Progenitor cell of endocrine pancreas (in vitro differentiated cells): Measurements from ENCODE around the gene PIK3R5. TPM values are rescaled to one million over a fixed set of nuclear protein-coding genes. Genes with fewer than 3 reads are reported as not detected.

ENCODE experiments used
- DNase-seq: peaks from one replicate; pipeline ENCODE4 v3.0.0; 2021; ENCODE audit warnings: low spot score; ENCODE audit not compliant: unreplicated experiment
- H3K27ac Mint-ChIP-seq: 2 replicates; pipeline ENCODE4 v1.8.0; 2021; ENCODE audit warnings: mild to moderate bottlenecking, moderate library complexity, mixed read lengths
- H3K27me3 Mint-ChIP-seq: 2 replicates; pipeline ENCODE4 v1.8.0; 2021; ENCODE audit warnings: mixed read lengths
- H3K36me3 Mint-ChIP-seq: 2 replicates; pipeline ENCODE4 v1.8.0; 2022; ENCODE audit warnings: mixed read lengths; ENCODE audit not compliant: insufficient read depth
- H3K4me1 Mint-ChIP-seq: 2 replicates; pipeline ENCODE4 v1.8.0; 2021; ENCODE audit warnings: low read depth, mixed read lengths
- H3K4me3 Mint-ChIP-seq: 2 replicates; pipeline ENCODE4 v1.8.0; 2021; ENCODE audit warnings: low read depth, mild to moderate bottlenecking, moderate library complexity, mixed read lengths
- H3K9me3 Mint-ChIP-seq: 2 replicates; pipeline ENCODE4 v1.8.0; 2021; ENCODE audit warnings: low read depth, mixed read lengths
- CTCF ChIP-seq: fragments of 200-600 bp; sonication (generic); IDR thresholded peaks from one replicate; pipeline ENCODE4 v1.5.0; 2021; ENCODE audit warnings: antibody characterized with exemption, mild to moderate bottlenecking; ENCODE audit not compliant: unreplicated experiment
- total RNA-seq: library from RNA; stranded (reverse); gene quantifications from 2 replicates; pipeline ENCODE4 v1.2.1, GENCODE V29; 2021

The PIK3R5 gene
- total RNA-seq, 1 donor from 2014 or later, result 0.50 TPM

GRCh38 chr17:8949061-8949661 is 16.3 kb downstream of the PIK3R5 start:
- Mint-ChIP-seq H3K36me3 (no peaks in the 10 kb centered on the region), H3K9me3 (peaks cover 10% of the 10 kb centered on the region), H3K4me1 (no peaks in the 10 kb centered on the region), H3K27me3 (peaks cover 33% of the 10 kb centered on the region), H3K27ac (no peak overlapping the region), H3K4me3 (no peak overlapping the region)
- no peak for DNase-seq
- TF ChIP-seq CTCF, result no peak

GRCh38 chr17:8948462-8948861 is 17.0 kb downstream of the PIK3R5 start:
- Mint-ChIP-seq H3K27ac (no peak overlapping the region), H3K27me3 (peaks cover 33% of the 10 kb centered on the region), H3K4me3 (no peak overlapping the region), H3K36me3 (no peaks in the 10 kb centered on the region), H3K4me1 (no peaks in the 10 kb centered on the region), H3K9me3 (peaks cover 10% of the 10 kb centered on the region)
- TF ChIP-seq CTCF, result no peak
- no peak for DNase-seq

GRCh38 chr17:8947201-8947600 is 18.3 kb downstream of the PIK3R5 start:
- no peaks in the 10 kb centered on the region for H3K36me3 Mint-ChIP-seq
- H3K4me1 Mint-ChIP-seq, result no peaks in the 10 kb centered on the region
- peaks cover 10% of the 10 kb centered on the region for H3K9me3 Mint-ChIP-seq
- no peak overlapping the region for H3K4me3 Mint-ChIP-seq
- H3K27me3 Mint-ChIP-seq, result peaks cover 33% of the 10 kb centered on the region
- no peak for DNase-seq
- TF ChIP-seq CTCF, result no peak
- no peak overlapping the region for H3K27ac Mint-ChIP-seq

- peaks cover 8% of the 10 kb centered on the region for H3K9me3 Mint-ChIP-seq
- no peak for DNase-seq
- no peak overlapping the region for H3K4me3 Mint-ChIP-seq
- no peak overlapping the region for H3K27ac Mint-ChIP-seq
- H3K36me3 Mint-ChIP-seq, result no peaks in the 10 kb centered on the region
- TF ChIP-seq CTCF, result no peak
- H3K4me1 Mint-ChIP-seq, result no peaks in the 10 kb centered on the region
- peaks cover 33% of the 10 kb centered on the region for H3K27me3 Mint-ChIP-seq
These were observed 19.0 kb downstream of the PIK3R5 start for GRCh38 chr17:8946476-8946875.

- Mint-ChIP-seq H3K9me3 (peaks cover 5% of the 10 kb centered on the region), H3K4me3 (no peak overlapping the region), H3K27me3 (peaks cover 32% of the 10 kb centered on the region), H3K36me3 (no peaks in the 10 kb centered on the region), H3K4me1 (no peaks in the 10 kb centered on the region), H3K27ac (no peak overlapping the region)
- no peak for DNase-seq
- TF ChIP-seq CTCF, result no peak
These were observed 19.4 kb downstream of the PIK3R5 start for GRCh38 chr17:8946071-8946470.
